ENCODE data around the gene MUC12.
"Not testable (repeated sequence)": the region's sequence is repeated elsewhere in the genome, so short reads cannot be mapped to it uniquely, and the experiment has no call there.

Gene MUC12

GRCh38 chr7:100969066-100969615 is at the start of gene MUC12:
Gene MUC12 (plus strand): TSS chr7:100969565. CDS start chr7:100969623, 58 bp downstream.
- no peaks in the 10 kb centered on the region for H3K9me3 ChIP-seq (ENCODE audit: severe bottlenecking)
- H3K4me1 ChIP-seq (ENCODE audit: insufficient read depth, poor library complexity, severe bottlenecking) = no peaks in the 10 kb centered on the region
- ATAC-seq (ENCODE audit: low read depth) (no peak), DNase-seq (ENCODE audit: low spot score) (no peak)
- H3K27me3 ChIP-seq (ENCODE audit: insufficient read depth, poor library complexity, severe bottlenecking) = peaks cover 44% of the 10 kb centered on the region
- no peak within 1 kb of the TSS for H3K27ac ChIP-seq (ENCODE audit: poor library complexity, severe bottlenecking)
- no peaks in the 10 kb centered on the region for H3K36me3 ChIP-seq (ENCODE audit: low read depth)
- no peak for TF ChIP-seq CTCF (IDR thresholded peaks at IDR 0.05; ENCODE audit: poor library complexity, severe bottlenecking)
- no peak within 1 kb of the TSS for H3K4me3 ChIP-seq (ENCODE audit: severe bottlenecking)

- DNase-seq (ENCODE audit: low spot score); ATAC-seq (ENCODE audit: low read depth); H3K4me1 ChIP-seq (ENCODE audit: insufficient read depth, poor library complexity, severe bottlenecking); H3K9me3 ChIP-seq (ENCODE audit: severe bottlenecking); H3K27me3 ChIP-seq (ENCODE audit: insufficient read depth, poor library complexity, severe bottlenecking); H3K4me3 ChIP-seq (ENCODE audit: severe bottlenecking); H3K36me3 ChIP-seq (ENCODE audit: low read depth); H3K27ac ChIP-seq (ENCODE audit: poor library complexity, severe bottlenecking): not testable (repeated sequence)
Observed at GRCh38 chr7:100919779-100920437, 49.5 kb upstream of the MUC12 start.

- ATAC-seq (ENCODE audit: low read depth) (no peak), DNase-seq (ENCODE audit: low spot score) (no peak)
- Histone ChIP-seq H3K4me1 (ENCODE audit: insufficient read depth, poor library complexity, severe bottlenecking) (no peaks in the 10 kb centered on the region), H3K27ac (ENCODE audit: poor library complexity, severe bottlenecking) (no peak overlapping the region), H3K9me3 (ENCODE audit: severe bottlenecking) (no peaks in the 10 kb centered on the region), H3K4me3 (ENCODE audit: severe bottlenecking) (no peak overlapping the region), H3K36me3 (ENCODE audit: low read depth) (no peaks in the 10 kb centered on the region), H3K27me3 (ENCODE audit: insufficient read depth, poor library complexity, severe bottlenecking) (no peaks in the 10 kb centered on the region)
- no peak for TF ChIP-seq CTCF (IDR thresholded peaks at IDR 0.05; ENCODE audit: poor library complexity, severe bottlenecking)
Observed at GRCh38 chr7:100921039-100921438, 48.3 kb upstream of the MUC12 start.

- H3K36me3 ChIP-seq (ENCODE audit: low read depth); H3K4me1 ChIP-seq (ENCODE audit: insufficient read depth, poor library complexity, severe bottlenecking); H3K9me3 ChIP-seq (ENCODE audit: severe bottlenecking); ATAC-seq (ENCODE audit: low read depth); H3K4me3 ChIP-seq (ENCODE audit: severe bottlenecking); H3K27ac ChIP-seq (ENCODE audit: poor library complexity, severe bottlenecking); H3K27me3 ChIP-seq (ENCODE audit: insufficient read depth, poor library complexity, severe bottlenecking); DNase-seq (ENCODE audit: low spot score): not testable (repeated sequence)
Observed at GRCh38 chr7:100923616-100924015, 45.7 kb upstream of the MUC12 start.

GRCh38 chr7:100929808-100930174 is 39.6 kb upstream of the MUC12 start:
- Histone ChIP-seq H3K9me3 (ENCODE audit: severe bottlenecking) (no peaks in the 10 kb centered on the region), H3K4me3 (ENCODE audit: severe bottlenecking) (no peak overlapping the region), H3K27me3 (ENCODE audit: insufficient read depth, poor library complexity, severe bottlenecking) (no peaks in the 10 kb centered on the region), H3K4me1 (ENCODE audit: insufficient read depth, poor library complexity, severe bottlenecking) (peaks cover 15% of the 10 kb centered on the region), H3K36me3 (ENCODE audit: low read depth) (no peaks in the 10 kb centered on the region), H3K27ac (ENCODE audit: poor library complexity, severe bottlenecking) (no peak overlapping the region)
- TF ChIP-seq CTCF (IDR thresholded peaks at IDR 0.05; ENCODE audit: poor library complexity, severe bottlenecking) = no peak
- ATAC-seq (ENCODE audit: low read depth) (peak; percentile 14; the same call in 1 of the 3 replicates), DNase-seq (ENCODE audit: low spot score) (no peak)

GRCh38 chr7:100933734-100934133 is 35.6 kb upstream of the MUC12 start:
- no peak overlapping the region for H3K4me3 ChIP-seq (ENCODE audit: severe bottlenecking)
- no peaks in the 10 kb centered on the region for H3K27me3 ChIP-seq (ENCODE audit: insufficient read depth, poor library complexity, severe bottlenecking)
- no peak for TF ChIP-seq CTCF (IDR thresholded peaks at IDR 0.05; ENCODE audit: poor library complexity, severe bottlenecking)
- no peak overlapping the region for H3K27ac ChIP-seq (ENCODE audit: poor library complexity, severe bottlenecking)
- ATAC-seq (ENCODE audit: low read depth) (no peak), DNase-seq (ENCODE audit: low spot score) (no peak)
- no peaks in the 10 kb centered on the region for H3K9me3 ChIP-seq (ENCODE audit: severe bottlenecking)
- no peaks in the 10 kb centered on the region for H3K36me3 ChIP-seq (ENCODE audit: low read depth)
- peaks cover 15% of the 10 kb centered on the region for H3K4me1 ChIP-seq (ENCODE audit: insufficient read depth, poor library complexity, severe bottlenecking)

- not testable (repeated sequence) for H3K36me3 ChIP-seq (ENCODE audit: low read depth); H3K9me3 ChIP-seq (ENCODE audit: severe bottlenecking); H3K4me1 ChIP-seq (ENCODE audit: insufficient read depth, poor library complexity, severe bottlenecking); H3K4me3 ChIP-seq (ENCODE audit: severe bottlenecking); ATAC-seq (ENCODE audit: low read depth); H3K27me3 ChIP-seq (ENCODE audit: insufficient read depth, poor library complexity, severe bottlenecking); H3K27ac ChIP-seq (ENCODE audit: poor library complexity, severe bottlenecking); DNase-seq (ENCODE audit: low spot score)
Observed at GRCh38 chr7:100935381-100935780, 34.0 kb upstream of the MUC12 start.

- not testable (repeated sequence) for H3K27ac ChIP-seq (ENCODE audit: poor library complexity, severe bottlenecking); H3K9me3 ChIP-seq (ENCODE audit: severe bottlenecking); H3K4me3 ChIP-seq (ENCODE audit: severe bottlenecking); H3K27me3 ChIP-seq (ENCODE audit: insufficient read depth, poor library complexity, severe bottlenecking); H3K36me3 ChIP-seq (ENCODE audit: low read depth); ATAC-seq (ENCODE audit: low read depth); DNase-seq (ENCODE audit: low spot score); H3K4me1 ChIP-seq (ENCODE audit: insufficient read depth, poor library complexity, severe bottlenecking)
Observed at GRCh38 chr7:100936167-100936566, 33.2 kb upstream of the MUC12 start.

Measured in RWPE2 (cell line).